Mammary epithelial cell (primary cell): ENCODE results near the gene SPRY4.

Experiments used
- EZH2 ChIP-seq: IDR thresholded peaks from 2 replicates; pipeline ENCODE4 v1.6.1; 2012; ENCODE audit warnings: low read length, inconsistent platforms, borderline replicate concordance
- TF ChIP-seq, protein P1 (sequence below), 2 donors: IDR thresholded peaks in 1 of 2; conservative IDR thresholded peaks in 1 of 2; 2 replicates each; pipeline ENCODE4 v1.5.1; 2011 to 2012; ENCODE audit warnings: inconsistent platforms in 2 of 2, low read length in 2 of 2, mild to moderate bottlenecking in 2 of 2, control low read depth in 1 of 2, low read depth in 1 of 2; ENCODE audit not compliant: insufficient read depth in 1 of 2; ENCODE audit errors: extremely low read depth in 1 of 2

DNA sequence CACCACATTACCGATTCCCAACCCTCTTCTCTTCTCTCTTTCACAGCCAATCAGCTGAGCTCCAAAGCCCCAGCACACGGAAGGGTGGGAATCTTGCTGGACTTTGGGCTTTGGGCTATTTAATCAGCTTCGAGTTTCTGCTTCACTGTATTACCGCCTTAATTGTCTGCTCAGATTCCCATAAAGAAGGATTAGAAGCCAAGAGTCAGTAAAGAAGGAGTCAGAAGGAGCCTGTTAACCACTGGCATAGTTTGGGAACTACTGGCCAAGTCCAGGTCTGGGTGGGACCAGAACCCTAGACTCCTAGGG is 4.4 kb downstream of the SPRY4 start:
- TF ChIP-seq, protein P1, sequence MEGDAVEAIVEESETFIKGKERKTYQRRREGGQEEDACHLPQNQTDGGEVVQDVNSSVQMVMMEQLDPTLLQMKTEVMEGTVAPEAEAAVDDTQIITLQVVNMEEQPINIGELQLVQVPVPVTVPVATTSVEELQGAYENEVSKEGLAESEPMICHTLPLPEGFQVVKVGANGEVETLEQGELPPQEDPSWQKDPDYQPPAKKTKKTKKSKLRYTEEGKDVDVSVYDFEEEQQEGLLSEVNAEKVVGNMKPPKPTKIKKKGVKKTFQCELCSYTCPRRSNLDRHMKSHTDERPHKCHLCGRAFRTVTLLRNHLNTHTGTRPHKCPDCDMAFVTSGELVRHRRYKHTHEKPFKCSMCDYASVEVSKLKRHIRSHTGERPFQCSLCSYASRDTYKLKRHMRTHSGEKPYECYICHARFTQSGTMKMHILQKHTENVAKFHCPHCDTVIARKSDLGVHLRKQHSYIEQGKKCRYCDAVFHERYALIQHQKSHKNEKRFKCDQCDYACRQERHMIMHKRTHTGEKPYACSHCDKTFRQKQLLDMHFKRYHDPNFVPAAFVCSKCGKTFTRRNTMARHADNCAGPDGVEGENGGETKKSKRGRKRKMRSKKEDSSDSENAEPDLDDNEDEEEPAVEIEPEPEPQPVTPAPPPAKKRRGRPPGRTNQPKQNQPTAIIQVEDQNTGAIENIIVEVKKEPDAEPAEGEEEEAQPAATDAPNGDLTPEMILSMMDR (conservative IDR thresholded peaks at IDR 0.05 in 1 of 2, IDR thresholded peaks at IDR 0.05 in 1 of 2; ENCODE audit: extremely low read depth in 1 of 2, insufficient read depth in 1 of 2, low read depth in 1 of 2, low read length in 2 of 2) = no peak
- TF ChIP-seq EZH2 = no peak
